ENCODE measurements around the gene KMT2E.

KMT2E gene

DNA sequence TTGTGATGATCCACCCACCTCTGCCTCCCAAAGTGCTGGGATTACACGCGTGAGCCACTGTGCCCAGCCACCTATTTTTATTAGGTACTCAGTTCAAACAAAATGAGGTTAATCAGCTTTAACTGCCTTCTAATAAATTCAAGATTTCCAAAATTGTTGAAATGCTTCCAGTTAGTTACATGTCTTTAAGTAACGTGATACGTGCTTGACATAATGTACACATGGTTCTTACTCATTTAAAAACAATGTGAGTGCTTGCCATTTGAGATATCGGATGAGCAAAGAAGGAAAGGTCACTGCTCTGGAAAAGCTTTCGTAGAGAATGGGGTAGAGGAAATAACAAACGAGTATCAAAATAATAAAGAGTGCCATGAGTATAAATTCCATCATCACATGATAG lies 83.6 kb downstream of the KMT2E start:
- no peak overlapping the region for H4K8ac ChIP-seq (ENCODE audit: low read depth, low read length)
- no peak overlapping the region for H2BK120ac ChIP-seq (ENCODE audit: low read depth, low read length)
- no peaks in the 10 kb centered on the region for H3K79me1 ChIP-seq (ENCODE audit: low read depth, low read length)
- no peak overlapping the region for H3K18ac ChIP-seq (ENCODE audit: low read length)
- H4K91ac ChIP-seq (ENCODE audit: low read depth, low read length, poor library complexity): no peak overlapping the region
- no peak overlapping the region for H3K23ac ChIP-seq (ENCODE audit: low read depth, low read length, poor library complexity)
- H3K9ac ChIP-seq (ENCODE audit: low read depth, low read length, poor library complexity): no peak overlapping the region
- H3K27me3 ChIP-seq (ENCODE audit: control insufficient read depth in 3 of 3, insufficient read depth in 3 of 3, low read depth in 1 of 3, low read length in 3 of 3): no peaks in the 10 kb centered on the region
- no peak overlapping the region for H2AK5ac ChIP-seq (ENCODE audit: low read depth, low read length)
- no CpG with 5 or more reads among the region's 7 CpGs for WGBS, 2 donors (ENCODE audit: extremely low coverage in 2 of 2, insufficient read length in 2 of 2, insufficient replicate concordance in 1 of 2)
- no peak overlapping the region for H2BK5ac ChIP-seq (ENCODE audit: low read length)
- peaks cover 8 to 99% of the 10 kb centered on the region in 2 donors for H3K36me3 ChIP-seq (replicated peaks in 1 of 2; ENCODE audit: control insufficient read depth in 2 of 2, insufficient read depth in 2 of 2, low read length in 2 of 2)
- H2BK12ac ChIP-seq (ENCODE audit: low read length): no peak overlapping the region
- H3K4me1 ChIP-seq (ENCODE audit: control insufficient read depth in 2 of 2, insufficient read depth in 1 of 2, low read depth in 1 of 2, low read length in 2 of 2): no peaks in the 10 kb centered on the region
- no peak overlapping the region for H3K4me2 ChIP-seq (ENCODE audit: insufficient read depth, low read length, poor library complexity, severe bottlenecking)
- DNase-seq (ENCODE audit: low spot score): no peak
- H3K27ac ChIP-seq (replicated peaks; ENCODE audit: low read length): no peak overlapping the region
- no peak overlapping the region for H3K4ac ChIP-seq (ENCODE audit: low read length)
- no peak overlapping the region for H3K14ac ChIP-seq (ENCODE audit: low read length)
- H3K9me3 ChIP-seq (replicated peaks in 1 of 2; ENCODE audit: control insufficient read depth in 2 of 2, insufficient read depth in 1 of 2, low read depth in 1 of 2, low read length in 2 of 2): no peaks in the 10 kb centered on the region
- no peak overlapping the region for H2BK15ac ChIP-seq (ENCODE audit: low read length)
- no peak overlapping the region for H2AFZ ChIP-seq (ENCODE audit: low read length)
- no peak overlapping the region for H3K4me3 ChIP-seq (ENCODE audit: low read length in 2 of 2)

DNA sequence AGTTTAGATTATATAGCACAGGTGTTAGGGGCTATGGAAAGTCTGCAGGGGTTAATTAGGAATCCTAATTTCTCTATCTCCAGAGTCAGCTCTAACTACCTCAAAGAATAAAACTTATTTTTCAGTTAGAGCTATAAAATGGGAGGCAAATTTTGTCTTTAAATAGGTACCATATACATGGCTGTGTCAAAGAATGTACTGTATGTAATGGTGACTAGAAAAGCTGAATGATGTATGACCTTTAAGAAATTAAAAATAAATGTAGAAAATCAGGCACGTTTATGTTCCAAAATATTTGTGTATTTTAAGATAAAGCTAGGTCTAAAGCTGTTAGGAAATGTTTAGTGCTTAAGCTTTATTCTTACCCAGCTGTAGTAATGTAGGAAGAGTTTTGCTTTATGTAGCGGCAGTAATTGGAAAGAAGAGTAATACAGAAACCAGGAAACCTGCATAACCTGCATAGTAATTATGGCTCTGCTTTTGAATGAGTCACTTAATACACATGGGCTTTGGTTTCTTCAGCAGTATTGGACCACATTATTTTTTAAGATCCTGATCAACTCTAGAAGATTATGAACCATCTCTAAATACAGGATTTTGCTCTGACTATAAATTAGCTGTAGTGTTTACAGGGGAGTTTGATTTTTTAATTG lies 85.0 kb downstream of the KMT2E start:
- Histone ChIP-seq H3K27me3 (ENCODE audit: control insufficient read depth in 3 of 3, insufficient read depth in 3 of 3, low read depth in 1 of 3, low read length in 3 of 3) (no peaks in the 10 kb centered on the region), H3K4me1 (ENCODE audit: control insufficient read depth in 2 of 2, insufficient read depth in 1 of 2, low read depth in 1 of 2, low read length in 2 of 2) (no peaks in the 10 kb centered on the region), H3K79me1 (ENCODE audit: low read depth, low read length) (no peaks in the 10 kb centered on the region), H3K9me3 (replicated peaks in 1 of 2; ENCODE audit: control insufficient read depth in 2 of 2, insufficient read depth in 1 of 2, low read depth in 1 of 2, low read length in 2 of 2) (no peaks in the 10 kb centered on the region), H2BK15ac (ENCODE audit: low read length) (no peak overlapping the region), H3K23ac (ENCODE audit: low read depth, low read length, poor library complexity) (no peak overlapping the region), H2BK5ac (ENCODE audit: low read length) (no peak overlapping the region), H2BK12ac (ENCODE audit: low read length) (no peak overlapping the region), H3K4ac (ENCODE audit: low read length) (no peak overlapping the region), H3K18ac (ENCODE audit: low read length) (no peak overlapping the region), H3K4me2 (ENCODE audit: insufficient read depth, low read length, poor library complexity, severe bottlenecking) (no peak overlapping the region), H4K91ac (ENCODE audit: low read depth, low read length, poor library complexity) (no peak overlapping the region), H2BK120ac (ENCODE audit: low read depth, low read length) (no peak overlapping the region), H2AK5ac (ENCODE audit: low read depth, low read length) (no peak overlapping the region), H3K9ac (ENCODE audit: low read depth, low read length, poor library complexity) (no peak overlapping the region), H2AFZ (ENCODE audit: low read length) (no peak overlapping the region), H3K36me3 (replicated peaks in 1 of 2; ENCODE audit: control insufficient read depth in 2 of 2, insufficient read depth in 2 of 2, low read length in 2 of 2) (peaks cover 6 to 99% of the 10 kb centered on the region in 2 donors), H3K4me3 (ENCODE audit: low read length in 2 of 2) (no peak overlapping the region), H4K8ac (ENCODE audit: low read depth, low read length) (no peak overlapping the region), H3K27ac (replicated peaks; ENCODE audit: low read length) (no peak overlapping the region), H3K14ac (ENCODE audit: low read length) (no peak overlapping the region)
- WGBS, 2 donors (ENCODE audit: extremely low coverage in 2 of 2, insufficient read length in 2 of 2, insufficient replicate concordance in 1 of 2): no CpG with 5 or more reads among the region's 2 CpGs
- DNase-seq (ENCODE audit: low spot score): no peak

DNA sequence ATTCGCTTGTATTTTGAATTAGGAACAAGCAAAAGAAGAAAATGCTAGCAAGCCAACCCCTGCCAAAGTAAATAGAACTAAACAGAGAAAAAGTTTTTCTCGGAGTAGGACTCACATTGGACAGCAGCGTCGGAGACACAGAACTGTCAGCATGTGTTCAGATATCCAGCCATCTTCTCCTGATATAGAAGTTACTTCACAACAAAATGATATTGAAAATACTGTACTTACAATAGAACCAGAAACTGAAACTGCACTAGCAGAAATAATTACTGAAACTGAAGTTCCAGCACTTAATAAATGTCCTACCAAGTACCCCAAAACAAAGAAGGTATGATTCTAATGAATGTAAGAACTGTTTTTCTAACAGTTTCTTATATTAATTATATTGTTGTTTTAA lies 87.9 kb downstream of the KMT2E start:
- Histone ChIP-seq H4K91ac (ENCODE audit: low read depth, low read length, poor library complexity) (no peak overlapping the region), H2BK120ac (ENCODE audit: low read depth, low read length) (no peak overlapping the region), H3K4me2 (ENCODE audit: insufficient read depth, low read length, poor library complexity, severe bottlenecking) (no peak overlapping the region), H2BK5ac (ENCODE audit: low read length) (no peak overlapping the region), H3K79me1 (ENCODE audit: low read depth, low read length) (no peaks in the 10 kb centered on the region), H3K4ac (ENCODE audit: low read length) (no peak overlapping the region), H3K4me1 (ENCODE audit: control insufficient read depth in 2 of 2, insufficient read depth in 1 of 2, low read depth in 1 of 2, low read length in 2 of 2) (no peaks in the 10 kb centered on the region), H3K23ac (ENCODE audit: low read depth, low read length, poor library complexity) (no peak overlapping the region), H4K8ac (ENCODE audit: low read depth, low read length) (no peak overlapping the region), H2BK12ac (ENCODE audit: low read length) (no peak overlapping the region), H3K4me3 (ENCODE audit: low read length in 2 of 2) (no peak overlapping the region), H3K14ac (ENCODE audit: low read length) (no peak overlapping the region), H3K18ac (ENCODE audit: low read length) (no peak overlapping the region), H3K36me3 (replicated peaks in 1 of 2; ENCODE audit: control insufficient read depth in 2 of 2, insufficient read depth in 2 of 2, low read length in 2 of 2) (peaks cover 11 to 99% of the 10 kb centered on the region in 2 donors), H2AK5ac (ENCODE audit: low read depth, low read length) (no peak overlapping the region), H3K27me3 (ENCODE audit: control insufficient read depth in 3 of 3, insufficient read depth in 3 of 3, low read depth in 1 of 3, low read length in 3 of 3) (no peaks in the 10 kb centered on the region), H2BK15ac (ENCODE audit: low read length) (no peak overlapping the region), H2AFZ (ENCODE audit: low read length) (no peak overlapping the region), H3K9me3 (replicated peaks in 1 of 2; ENCODE audit: control insufficient read depth in 2 of 2, insufficient read depth in 1 of 2, low read depth in 1 of 2, low read length in 2 of 2) (no peaks in the 10 kb centered on the region), H3K9ac (ENCODE audit: low read depth, low read length, poor library complexity) (no peak overlapping the region), H3K27ac (replicated peaks; ENCODE audit: low read length) (no peak overlapping the region)
- no CpG with 5 or more reads among the region's 4 CpGs for WGBS, 2 donors (ENCODE audit: extremely low coverage in 2 of 2, insufficient read length in 2 of 2, insufficient replicate concordance in 1 of 2)
- no peak for DNase-seq (ENCODE audit: low spot score)

DNA sequence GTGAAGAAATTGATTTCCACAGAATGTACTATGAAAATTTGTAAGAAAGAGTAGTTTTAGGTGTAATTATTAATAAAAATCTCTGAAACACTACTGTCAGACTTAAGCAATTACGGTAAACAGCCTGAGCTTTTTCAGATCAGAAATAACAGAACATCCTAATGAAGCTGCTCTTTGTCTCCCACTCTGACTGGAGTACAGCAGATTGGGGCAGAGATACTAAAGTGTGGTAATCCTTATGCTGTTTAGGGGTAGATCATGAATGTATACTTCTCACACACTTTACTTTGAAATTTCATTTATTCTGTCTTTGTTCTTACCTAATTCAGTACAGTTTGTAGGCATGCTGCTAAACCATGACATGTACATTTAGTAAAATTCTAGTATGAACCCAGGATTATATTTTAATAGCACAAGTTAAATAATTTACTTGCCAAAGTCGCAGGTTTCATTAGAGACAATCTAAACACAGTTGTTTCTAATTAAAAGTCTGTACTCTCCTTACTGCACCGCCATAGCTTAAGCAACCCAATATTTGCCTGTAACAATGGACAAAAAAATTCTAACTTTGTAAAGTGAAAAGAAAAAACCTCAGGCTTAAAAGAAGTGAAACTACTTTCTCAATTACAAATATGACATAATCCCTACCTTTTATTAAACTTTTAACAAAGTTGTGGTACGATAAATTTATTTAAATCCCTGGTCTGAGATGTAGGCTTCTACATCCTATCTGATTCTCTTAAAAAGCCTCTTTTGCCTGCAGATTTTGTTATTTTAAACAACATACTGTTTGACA lies 88.8 kb downstream of the KMT2E start:
- no peaks in the 10 kb centered on the region for H3K4me1 ChIP-seq (ENCODE audit: control insufficient read depth in 2 of 2, insufficient read depth in 1 of 2, low read depth in 1 of 2, low read length in 2 of 2)
- no peak overlapping the region for H3K4ac ChIP-seq (ENCODE audit: low read length)
- H3K14ac ChIP-seq (ENCODE audit: low read length): no peak overlapping the region
- H3K79me1 ChIP-seq (ENCODE audit: low read depth, low read length): peaks cover 2% of the 10 kb centered on the region
- H2AFZ ChIP-seq (ENCODE audit: low read length): no peak overlapping the region
- no peak overlapping the region for H3K4me2 ChIP-seq (ENCODE audit: insufficient read depth, low read length, poor library complexity, severe bottlenecking)
- H3K36me3 ChIP-seq (replicated peaks in 1 of 2; ENCODE audit: control insufficient read depth in 2 of 2, insufficient read depth in 2 of 2, low read length in 2 of 2): peaks cover 16 to 100% of the 10 kb centered on the region in 2 donors
- no peak overlapping the region for H3K4me3 ChIP-seq (ENCODE audit: low read length in 2 of 2)
- no peak overlapping the region for H4K91ac ChIP-seq (ENCODE audit: low read depth, low read length, poor library complexity)
- H2BK120ac ChIP-seq (ENCODE audit: low read depth, low read length): no peak overlapping the region
- H3K27ac ChIP-seq (replicated peaks; ENCODE audit: low read length): no peak overlapping the region
- no peak overlapping the region for H2AK5ac ChIP-seq (ENCODE audit: low read depth, low read length)
- no peak overlapping the region for H2BK15ac ChIP-seq (ENCODE audit: low read length)
- no peaks in the 10 kb centered on the region for H3K9me3 ChIP-seq (replicated peaks in 1 of 2; ENCODE audit: control insufficient read depth in 2 of 2, insufficient read depth in 1 of 2, low read depth in 1 of 2, low read length in 2 of 2)
- H2BK12ac ChIP-seq (ENCODE audit: low read length): no peak overlapping the region
- no peak overlapping the region for H3K18ac ChIP-seq (ENCODE audit: low read length)
- no peak overlapping the region for H3K9ac ChIP-seq (ENCODE audit: low read depth, low read length, poor library complexity)
- DNase-seq (ENCODE audit: low spot score): no peak
- no CpG with 5 or more reads among the region's 4 CpGs for WGBS, 2 donors (ENCODE audit: extremely low coverage in 2 of 2, insufficient read length in 2 of 2, insufficient replicate concordance in 1 of 2)
- no peak overlapping the region for H2BK5ac ChIP-seq (ENCODE audit: low read length)
- H4K8ac ChIP-seq (ENCODE audit: low read depth, low read length): no peak overlapping the region
- H3K27me3 ChIP-seq (ENCODE audit: control insufficient read depth in 3 of 3, insufficient read depth in 3 of 3, low read depth in 1 of 3, low read length in 3 of 3): no peaks in the 10 kb centered on the region
- H3K23ac ChIP-seq (ENCODE audit: low read depth, low read length, poor library complexity): no peak overlapping the region

Measured in neuronal stem cell (in vitro differentiated cells).